Activated T-cell treated with anti-CD3 and anti-CD28 coated beads, Interleukin-2, amount 50 U/mL, for 4 hours (primary cell): ENCODE measurements around the gene RAB1B. TPM values are rescaled to one million over a fixed set of nuclear protein-coding genes. Genes with fewer than 3 reads are reported as not detected.
"Not testable (repeated sequence)": the region's sequence is repeated elsewhere in the genome, so short reads cannot be mapped to it uniquely, and the experiment has no call there.

Experiments used
- ATAC-seq, 2 donors: fragments of 200-7000 bp; cut with Tn5 transposase; one replicate each; pipeline ENCODE4 v1.10.0; 2021
- DNase-seq: peaks from one replicate; pipeline ENCODE4 v3.0.0-alpha.2; 2020
- H3K27me3 Mint-ChIP-seq: one replicate; pipeline ENCODE4 v1.8.0; 2021; ENCODE audit warnings: low read depth, mixed read lengths
- H3K36me3 Mint-ChIP-seq: one replicate; pipeline ENCODE4 v1.8.0; 2022; ENCODE audit warnings: mixed read lengths; ENCODE audit not compliant: insufficient read depth
- H3K4me1 Mint-ChIP-seq: one replicate; pipeline ENCODE4 v1.8.0; 2021; ENCODE audit warnings: low read depth, mixed read lengths
- H3K4me3 Mint-ChIP-seq: one replicate; pipeline ENCODE4 v1.8.0; 2021; ENCODE audit warnings: mild to moderate bottlenecking, moderate library complexity, mixed read lengths
- H3K9me3 Mint-ChIP-seq: one replicate; pipeline ENCODE4 v1.8.0; 2021; ENCODE audit warnings: mixed read lengths
- total RNA-seq, 3 donors: library from RNA; stranded (reverse); gene quantifications; one replicate each; pipeline ENCODE4 v1.2.1, GENCODE V29; 2021

Gene RAB1B
- total RNA-seq, 3 donors from 2014 or later: 118 to 125 (median 120) TPM

DNA sequence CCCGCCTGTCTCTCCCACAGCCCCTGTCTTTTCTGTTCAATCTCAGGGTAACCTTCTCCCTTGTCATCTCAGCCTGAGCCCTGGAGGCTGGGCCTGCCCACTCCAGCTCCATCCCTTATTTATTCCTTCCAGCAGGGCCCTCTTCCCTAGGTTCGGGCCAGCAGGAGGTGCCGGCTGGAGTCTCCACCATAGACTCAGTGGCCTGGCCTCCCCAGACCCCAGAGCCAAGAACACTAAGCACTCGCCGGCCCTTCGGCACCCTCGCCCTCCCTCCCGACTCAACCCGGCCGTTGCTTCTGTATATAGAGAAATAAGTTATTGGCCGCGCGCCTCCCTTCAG lies 1.4 kb upstream of the RAB1B start:
- no peaks in the 10 kb centered on the region for H3K9me3 Mint-ChIP-seq
- H3K4me1 Mint-ChIP-seq: peaks cover 34% of the 10 kb centered on the region
- DNase-seq: no peak
- no peaks in the 10 kb centered on the region for H3K27me3 Mint-ChIP-seq
- peak overlapping the region; percentile 96 for H3K4me3 Mint-ChIP-seq
- ATAC-seq: no peak
- H3K36me3 Mint-ChIP-seq: peaks cover 14% of the 10 kb centered on the region

DNA sequence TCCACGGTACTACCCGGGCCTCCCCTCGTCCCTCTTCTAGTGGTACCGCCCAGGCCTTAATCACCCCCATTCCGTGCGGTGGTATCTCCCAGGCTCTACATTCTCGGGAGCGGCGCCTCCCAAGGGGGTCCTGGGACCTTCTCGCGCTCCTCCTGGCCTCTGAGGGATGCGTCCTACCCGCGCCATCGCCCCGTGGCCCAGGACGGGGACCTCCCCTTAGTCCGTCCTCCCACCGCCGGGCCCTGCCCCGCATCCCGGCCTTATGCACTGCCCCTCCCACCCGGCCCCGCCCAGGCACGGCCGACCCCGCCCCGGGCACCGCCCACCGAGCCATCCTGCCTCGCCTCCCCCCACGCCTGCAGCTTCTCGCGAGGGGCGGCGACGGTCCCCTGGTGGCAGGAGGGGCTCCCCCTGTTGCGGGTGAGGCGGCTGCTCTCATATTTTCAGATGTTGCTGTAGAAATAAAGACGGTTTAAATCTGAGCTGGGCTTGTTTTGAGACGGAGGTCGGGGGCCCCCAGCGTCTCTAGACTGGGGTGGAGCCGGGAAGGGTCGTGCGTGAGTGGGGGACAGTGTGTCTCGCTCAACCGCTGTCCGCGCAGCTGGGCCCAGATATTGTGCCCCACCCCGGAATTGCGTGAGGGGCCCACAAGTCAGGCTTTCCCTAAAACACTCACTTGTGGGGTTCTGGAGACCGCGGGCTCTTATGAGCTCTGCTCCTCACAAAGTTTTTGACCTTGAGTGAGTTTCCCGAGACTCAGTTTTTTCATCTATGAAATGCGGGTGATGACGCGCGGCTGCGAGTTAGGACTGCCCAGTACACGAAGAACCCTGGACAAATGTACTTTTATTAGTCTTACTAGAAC lies 828 bp upstream of the RAB1B start:
- ATAC-seq: peak; percentile 63 to 69

DNA sequence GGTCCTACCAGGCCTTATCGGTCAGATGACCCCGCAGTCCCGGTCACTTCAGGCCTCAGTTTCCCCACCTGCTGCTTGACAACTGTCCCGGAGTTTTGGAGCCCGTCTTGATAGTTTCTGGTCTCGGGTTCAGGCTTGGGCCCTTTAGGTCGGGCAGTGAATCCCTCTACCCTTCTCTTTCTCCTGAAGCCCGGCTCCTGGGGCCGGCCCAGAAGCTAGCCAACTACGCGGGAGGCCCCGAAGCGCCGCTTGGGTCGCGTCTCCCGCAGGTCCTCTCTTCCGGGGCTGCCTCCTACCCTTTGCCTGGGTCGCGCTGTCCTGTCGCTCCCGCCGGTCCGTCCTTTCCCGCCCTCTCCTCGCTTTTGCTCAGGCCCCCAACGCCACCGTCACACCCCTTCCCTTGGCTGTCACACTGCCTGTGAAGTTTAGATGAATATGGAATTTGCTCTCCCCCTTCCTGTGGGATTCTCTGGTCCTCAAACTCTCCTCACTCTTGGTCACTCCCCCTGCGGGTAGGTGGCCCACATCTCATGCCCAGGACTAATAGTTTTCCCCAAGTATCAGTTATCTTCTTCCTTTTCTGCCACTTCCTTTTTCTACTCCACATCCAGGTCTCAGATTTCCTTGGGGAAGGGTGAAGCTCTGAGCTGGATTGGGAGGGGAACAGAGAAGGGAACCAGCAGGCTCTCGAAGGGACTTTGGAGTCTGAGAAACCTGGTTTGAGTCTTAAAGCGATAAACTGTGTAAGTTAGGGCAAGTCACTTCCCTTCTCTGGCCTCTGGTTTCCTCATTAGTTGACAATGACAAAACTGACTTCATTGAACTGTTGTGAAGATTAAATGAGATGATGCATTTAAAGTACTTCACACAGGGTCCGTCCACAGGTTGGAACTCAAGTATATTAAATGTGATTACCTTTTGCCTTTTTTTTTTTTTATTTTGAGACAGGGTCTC lies 790 bp downstream of the RAB1B start:
- DNase-seq (no peak), ATAC-seq (no peak)
- Mint-ChIP-seq H3K9me3 (no peaks in the 10 kb centered on the region), H3K36me3 (peaks cover 21% of the 10 kb centered on the region), H3K4me3 (peak overlapping the region; percentile 96), H3K4me1 (peaks cover 51% of the 10 kb centered on the region), H3K27me3 (no peaks in the 10 kb centered on the region)

More for the DNA sequence above, 828 bp upstream of the RAB1B start:
- Mint-ChIP-seq H3K4me1 (peaks cover 38% of the 10 kb centered on the region), H3K27me3 (no peaks in the 10 kb centered on the region), H3K36me3 (peaks cover 17% of the 10 kb centered on the region), H3K9me3 (no peaks in the 10 kb centered on the region), H3K4me3 (peak overlapping the region; percentile 96)
- DNase-seq: peak; percentile 83

DNA sequence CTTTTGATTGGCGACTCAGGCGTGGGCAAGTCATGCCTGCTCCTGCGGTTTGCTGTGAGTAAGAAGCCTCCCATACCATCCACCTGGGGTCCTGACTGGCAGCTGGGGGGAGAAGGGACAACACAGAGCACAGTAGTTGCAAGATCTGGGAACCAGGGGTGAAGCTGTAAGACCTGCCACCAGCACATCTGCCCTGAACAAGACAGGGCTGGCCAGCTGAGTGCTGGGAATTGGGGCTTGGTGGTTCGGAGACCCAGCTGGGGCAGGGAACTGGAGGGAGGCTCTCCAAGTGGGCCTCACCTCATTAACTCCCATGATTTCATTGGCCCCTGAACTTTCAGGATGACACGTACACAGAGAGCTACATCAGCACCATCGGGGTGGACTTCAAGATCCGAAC lies 3.4 kb downstream of the RAB1B start:
- no peak overlapping the region for H3K4me3 Mint-ChIP-seq
- peaks cover 20% of the 10 kb centered on the region for H3K36me3 Mint-ChIP-seq
- ATAC-seq (no peak), DNase-seq (no peak)
- no peaks in the 10 kb centered on the region for H3K9me3 Mint-ChIP-seq
- peaks cover 52% of the 10 kb centered on the region for H3K4me1 Mint-ChIP-seq
- H3K27me3 Mint-ChIP-seq: no peaks in the 10 kb centered on the region

DNA sequence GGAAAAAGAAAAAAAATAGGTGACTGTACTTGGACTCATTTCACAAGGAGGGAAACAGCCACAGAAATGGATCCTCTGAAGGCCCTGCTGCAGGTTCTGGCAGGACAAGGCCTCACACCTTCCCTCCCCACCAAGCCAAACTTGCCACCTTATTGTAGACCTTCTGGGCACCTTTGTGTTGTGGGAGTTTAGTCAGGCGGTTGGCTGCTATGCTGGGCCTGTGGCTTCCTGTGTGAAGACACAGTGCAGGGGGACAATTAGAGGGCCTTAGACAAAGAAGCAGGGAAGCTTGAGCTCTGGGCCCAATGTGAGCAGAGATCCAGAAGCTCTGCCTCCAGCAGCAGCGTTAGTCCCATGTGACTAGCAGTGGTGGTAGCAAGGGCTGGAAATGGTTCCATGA lies 4.2 kb downstream of the RAB1B start:
- ATAC-seq (no peak), DNase-seq (no peak)
- H3K4me1 Mint-ChIP-seq: peaks cover 50% of the 10 kb centered on the region
- H3K36me3 Mint-ChIP-seq: peaks cover 20% of the 10 kb centered on the region
- H3K27me3 Mint-ChIP-seq: no peaks in the 10 kb centered on the region
- no peaks in the 10 kb centered on the region for H3K9me3 Mint-ChIP-seq
- H3K4me3 Mint-ChIP-seq: no peak overlapping the region

DNA sequence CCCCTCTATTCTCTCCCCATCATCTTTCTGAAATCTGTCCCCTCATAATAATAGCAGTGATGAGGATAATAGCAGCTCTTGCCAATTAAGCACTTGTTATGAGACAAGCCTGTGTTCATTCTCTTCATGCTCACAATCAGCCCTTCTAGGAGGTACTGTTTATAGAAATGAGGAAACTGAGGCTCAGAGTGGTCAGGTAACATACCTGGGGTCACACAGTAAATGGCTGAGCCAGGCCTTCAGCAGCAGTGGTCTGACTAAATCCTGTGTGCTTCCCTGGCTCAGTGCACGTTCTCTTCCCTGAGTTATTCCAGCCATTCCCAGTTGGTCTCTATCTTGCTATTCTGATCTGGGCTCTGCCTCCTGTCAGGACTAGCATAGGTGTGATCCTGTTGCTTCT lies 5.8 kb downstream of the RAB1B start:
- Mint-ChIP-seq H3K27me3 (no peaks in the 10 kb centered on the region), H3K9me3 (no peaks in the 10 kb centered on the region), H3K4me3 (no peak overlapping the region), H3K36me3 (peaks cover 20% of the 10 kb centered on the region), H3K4me1 (peaks cover 49% of the 10 kb centered on the region)
- ATAC-seq: no peak
- no peak for DNase-seq

DNA sequence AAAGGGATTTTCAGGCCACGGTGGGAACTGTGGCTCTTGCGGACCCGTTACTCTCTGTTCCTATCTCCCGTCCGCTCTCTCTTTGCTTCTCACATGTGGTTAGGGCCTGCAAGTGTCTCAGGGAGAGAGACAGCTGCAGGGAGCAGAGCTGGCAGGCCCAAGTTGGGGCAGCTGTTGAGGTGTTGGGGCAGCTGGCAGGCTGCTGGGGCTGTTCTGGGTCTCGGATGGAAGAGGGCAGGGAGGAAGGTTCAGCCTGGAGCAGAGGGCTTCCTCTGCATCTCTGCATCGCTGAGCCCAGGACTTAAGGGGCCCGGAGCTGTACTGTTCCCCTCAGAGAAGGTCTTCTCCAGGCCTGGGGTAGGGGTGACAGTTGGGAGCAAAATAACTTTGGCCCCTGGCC lies 7.0 kb downstream of the RAB1B start:
- H3K27me3 Mint-ChIP-seq: no peaks in the 10 kb centered on the region
- ATAC-seq (no peak), DNase-seq (no peak)
- H3K36me3 Mint-ChIP-seq: peaks cover 20% of the 10 kb centered on the region
- H3K4me1 Mint-ChIP-seq: peaks cover 40% of the 10 kb centered on the region
- no peak overlapping the region for H3K4me3 Mint-ChIP-seq
- no peaks in the 10 kb centered on the region for H3K9me3 Mint-ChIP-seq

DNA sequence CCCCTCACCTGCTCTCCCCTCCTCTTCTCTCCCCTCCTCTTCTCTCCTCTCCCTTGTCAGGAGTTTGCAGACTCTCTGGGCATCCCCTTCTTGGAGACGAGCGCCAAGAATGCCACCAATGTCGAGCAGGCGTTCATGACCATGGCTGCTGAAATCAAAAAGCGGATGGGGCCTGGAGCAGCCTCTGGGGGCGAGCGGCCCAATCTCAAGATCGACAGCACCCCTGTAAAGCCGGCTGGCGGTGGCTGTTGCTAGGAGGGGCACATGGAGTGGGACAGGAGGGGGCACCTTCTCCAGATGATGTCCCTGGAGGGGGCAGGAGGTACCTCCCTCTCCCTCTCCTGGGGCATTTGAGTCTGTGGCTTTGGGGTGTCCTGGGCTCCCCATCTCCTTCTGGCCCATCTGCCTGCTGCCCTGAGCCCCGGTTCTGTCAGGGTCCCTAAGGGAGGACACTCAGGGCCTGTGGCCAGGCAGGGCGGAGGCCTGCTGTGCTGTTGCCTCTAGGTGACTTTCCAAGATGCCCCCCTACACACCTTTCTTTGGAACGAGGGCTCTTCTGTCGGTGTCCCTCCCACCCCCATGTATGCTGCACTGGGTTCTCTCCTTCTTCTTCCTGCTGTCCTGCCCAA lies 7.7 kb downstream of the RAB1B start:
- Mint-ChIP-seq H3K27me3 (no peaks in the 10 kb centered on the region), H3K9me3 (no peaks in the 10 kb centered on the region), H3K4me1 (peaks cover 35% of the 10 kb centered on the region), H3K4me3 (no peak overlapping the region), H3K36me3 (peaks cover 18% of the 10 kb centered on the region)
- DNase-seq (no peak), ATAC-seq (no peak)

DNA sequence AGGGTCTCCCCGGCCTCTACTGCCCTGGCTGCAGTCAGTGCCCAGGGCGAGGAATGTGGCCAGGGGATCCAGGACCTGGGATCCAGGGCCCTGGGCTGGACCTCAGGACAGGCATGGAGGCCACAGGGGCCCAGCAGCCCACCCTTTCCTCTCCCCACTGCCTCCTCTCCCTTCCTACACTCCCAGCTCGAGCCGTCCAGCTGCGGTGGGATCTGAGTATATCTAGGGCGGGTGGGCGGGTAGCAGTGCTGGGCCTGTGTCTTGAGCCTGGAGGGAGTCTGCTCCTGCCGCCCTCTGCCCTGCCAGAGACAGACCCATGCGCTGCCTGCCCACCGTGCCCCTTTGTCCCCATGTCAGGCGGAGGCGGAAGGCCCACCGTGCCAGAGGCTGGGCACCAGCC lies 8.2 kb downstream of the RAB1B start:
- H3K27me3 Mint-ChIP-seq, H3K4me3 Mint-ChIP-seq, DNase-seq, H3K9me3 Mint-ChIP-seq, ATAC-seq: not testable (repeated sequence)
- peaks cover 40% of the 10 kb centered on the region for H3K4me1 Mint-ChIP-seq
- peaks cover 18% of the 10 kb centered on the region for H3K36me3 Mint-ChIP-seq

DNA sequence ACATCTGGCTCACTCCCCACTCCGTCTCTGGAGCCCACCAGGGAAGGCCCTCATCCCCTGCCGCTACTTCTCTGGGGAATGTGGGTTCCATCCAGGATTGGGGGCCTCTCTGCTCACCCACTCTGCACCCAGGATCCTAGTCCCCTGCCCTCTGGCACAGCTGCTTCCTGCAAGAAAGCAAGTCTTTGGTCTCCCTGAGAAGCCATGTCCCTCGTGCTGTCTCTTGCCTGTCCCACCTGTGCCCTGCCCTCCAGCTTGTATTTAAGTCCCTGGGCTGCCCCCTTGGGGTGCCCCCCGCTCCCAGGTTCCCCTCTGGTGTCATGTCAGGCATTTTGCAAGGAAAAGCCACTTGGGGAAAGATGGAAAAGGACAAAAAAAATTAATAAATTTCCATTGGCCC lies 8.6 kb downstream of the RAB1B start:
- H3K4me1 Mint-ChIP-seq: peaks cover 40% of the 10 kb centered on the region
- H3K4me3 Mint-ChIP-seq, DNase-seq, H3K9me3 Mint-ChIP-seq, ATAC-seq, H3K27me3 Mint-ChIP-seq: not testable (repeated sequence)
- peaks cover 18% of the 10 kb centered on the region for H3K36me3 Mint-ChIP-seq

DNA sequence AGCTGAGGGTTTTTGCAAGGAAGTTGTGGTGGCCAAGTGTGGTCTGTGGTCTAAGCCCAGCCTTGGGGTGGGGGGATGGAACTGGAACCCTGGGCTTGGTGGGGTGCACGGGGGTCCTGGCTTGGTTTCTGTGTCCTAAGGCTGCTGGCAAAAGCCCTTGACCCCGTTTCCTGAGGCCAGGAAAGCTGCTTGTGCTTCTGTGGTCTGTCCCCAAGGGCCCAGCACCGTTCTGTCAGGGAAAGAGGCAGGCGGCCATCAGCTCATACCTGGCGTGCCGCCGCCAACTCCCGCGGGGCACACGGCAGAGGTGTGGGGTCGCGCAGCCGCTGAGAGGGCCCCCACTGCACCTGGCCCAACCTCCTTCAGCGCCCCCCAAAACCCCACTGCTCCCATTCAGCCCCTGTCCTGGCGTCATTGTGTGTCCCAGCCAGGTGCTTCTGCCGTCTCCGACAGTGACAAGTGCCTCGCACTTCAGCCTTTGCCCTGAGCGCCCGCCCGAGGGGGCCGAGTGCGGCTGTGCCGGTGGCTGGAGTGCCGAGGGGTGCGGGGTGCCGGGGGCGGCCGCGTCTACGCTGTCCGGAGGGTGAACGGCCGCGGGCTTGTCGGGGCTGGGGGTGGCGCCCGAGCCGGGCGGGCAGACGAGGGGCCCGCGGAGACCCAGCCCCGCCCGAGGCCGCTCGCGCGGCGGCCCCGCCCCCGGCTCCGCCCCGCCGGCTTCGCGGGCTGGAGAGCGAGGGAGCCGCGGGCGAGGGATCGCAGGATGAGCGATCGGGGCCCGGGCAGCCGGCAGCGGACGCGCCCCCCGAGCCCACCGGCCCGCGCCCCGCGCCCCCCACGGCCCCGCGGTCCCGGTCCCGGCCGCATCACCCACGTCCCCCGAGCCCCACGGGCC lies 9.3 kb downstream of the RAB1B start, which contains the start of gene CNIH2:
TSS of gene CNIH2 (plus strand) at position 705 of the 892 bp plus-strand sequence. CDS start 282 bp downstream, outside the sequence.
- peak; percentile 52 to 57 for ATAC-seq
- Mint-ChIP-seq H3K4me1 (peaks cover 41% of the 10 kb centered on the region), H3K36me3 (peaks cover 14% of the 10 kb centered on the region), H3K27me3 (no peaks in the 10 kb centered on the region), H3K9me3 (no peaks in the 10 kb centered on the region), H3K4me3 (peak within 1 kb of the TSS; percentile 64)
- no peak for DNase-seq

DNA sequence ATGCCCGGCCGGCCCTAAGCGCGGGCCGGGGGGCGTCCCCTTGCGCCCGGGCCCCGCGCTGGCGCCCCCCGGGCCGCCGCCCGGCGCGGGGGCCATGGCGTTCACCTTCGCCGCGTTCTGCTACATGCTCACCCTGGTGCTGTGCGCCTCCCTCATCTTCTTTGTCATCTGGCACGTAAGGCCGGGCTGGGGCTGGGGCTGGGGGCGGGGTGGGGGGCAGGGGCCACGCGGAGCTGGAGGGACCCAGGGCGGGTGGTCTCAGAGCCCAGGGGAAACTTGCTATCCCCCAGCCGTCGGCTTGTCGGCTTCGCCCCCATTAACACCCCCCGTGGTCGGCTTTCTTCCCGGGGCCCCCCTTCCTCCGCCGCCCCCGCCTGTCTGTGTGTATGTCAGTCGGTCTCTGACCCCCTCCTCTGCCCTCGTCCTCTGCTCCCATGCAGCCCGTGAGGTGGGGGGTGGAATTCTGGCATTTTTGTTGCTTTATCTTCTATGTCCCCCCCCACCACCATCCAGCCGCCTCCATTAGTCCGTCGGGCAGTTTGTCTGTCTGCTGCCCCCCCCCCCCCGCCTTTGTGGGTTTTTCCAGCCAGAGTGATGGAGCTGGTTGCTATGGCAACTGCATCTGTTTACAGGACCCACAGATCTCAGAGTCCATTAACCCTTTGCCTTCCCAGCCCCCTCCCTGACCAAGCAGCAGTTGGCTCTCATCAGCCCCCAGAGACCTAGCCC lies 10.1 kb downstream of the RAB1B start:
- H3K4me3 Mint-ChIP-seq: peak overlapping the region; percentile 64
- no peaks in the 10 kb centered on the region for H3K27me3 Mint-ChIP-seq
- peaks cover 8% of the 10 kb centered on the region for H3K36me3 Mint-ChIP-seq
- H3K9me3 Mint-ChIP-seq: no peaks in the 10 kb centered on the region
- peaks cover 40% of the 10 kb centered on the region for H3K4me1 Mint-ChIP-seq
- no peak for DNase-seq
- ATAC-seq: peak; percentile 11
